ENCODE data around the gene MED28.

The MED28 gene

GRCh38 chr4:17650406-17650805 is 36.0 kb downstream of the MED28 start:
- H3K4me1 ChIP-seq (ENCODE audit: low read length), result no peaks in the 10 kb centered on the region
- no peaks in the 10 kb centered on the region for H3K27me3 ChIP-seq (replicated peaks; ENCODE audit: insufficient read depth, low read length)
- H3K4me3 ChIP-seq (ENCODE audit: low read length), result no peak overlapping the region
- H3K36me3 ChIP-seq (replicated peaks; ENCODE audit: insufficient read depth, low read length), result no peaks in the 10 kb centered on the region
- H3K9me3 ChIP-seq (replicated peaks; ENCODE audit: insufficient read depth, low read length), result no peaks in the 10 kb centered on the region
- no peak overlapping the region for H3K9ac ChIP-seq (ENCODE audit: low read length)
- no peak overlapping the region for H2AFZ ChIP-seq (ENCODE audit: low read length)
- no peak for TF ChIP-seq CTCF (IDR thresholded peaks at IDR 0.05; ENCODE audit: low read length)
- TF ChIP-seq EZH2 (optimal IDR thresholded peaks at IDR 0.05; ENCODE audit: low read depth, low read length), result no peak
- TF ChIP-seq EZH2phosphoT487 (IDR thresholded peaks at IDR 0.05; ENCODE audit: low read length), result no peak
- no peaks in the 10 kb centered on the region for H4K20me1 ChIP-seq (ENCODE audit: insufficient read depth, low read length)
- H3F3A ChIP-seq (ENCODE audit: insufficient read depth, low read length), result no peaks in the 10 kb centered on the region
- H3K9me2 ChIP-seq (replicated peaks; ENCODE audit: insufficient read depth, low read length), result no peaks in the 10 kb centered on the region
- H3K4me2 ChIP-seq (ENCODE audit: low read depth, low read length), result no peak overlapping the region
- no peak overlapping the region for H3K27ac ChIP-seq (ENCODE audit: low read length)
- no peak for DNase-seq
- no peaks in the 10 kb centered on the region for H3K79me2 ChIP-seq (ENCODE audit: low read length)

- H2AFZ ChIP-seq (ENCODE audit: low read length), result no peak overlapping the region
- DNase-seq, result no peak
- H3K79me2 ChIP-seq (ENCODE audit: low read length), result no peaks in the 10 kb centered on the region
- H4K20me1 ChIP-seq (ENCODE audit: insufficient read depth, low read length), result no peaks in the 10 kb centered on the region
- H3K4me1 ChIP-seq (ENCODE audit: low read length), result no peaks in the 10 kb centered on the region
- no peak overlapping the region for H3K4me2 ChIP-seq (ENCODE audit: low read depth, low read length)
- H3K36me3 ChIP-seq (replicated peaks; ENCODE audit: insufficient read depth, low read length), result no peaks in the 10 kb centered on the region
- no peaks in the 10 kb centered on the region for H3F3A ChIP-seq (ENCODE audit: insufficient read depth, low read length)
- H3K27ac ChIP-seq (ENCODE audit: low read length), result no peak overlapping the region
- H3K9ac ChIP-seq (ENCODE audit: low read length), result no peak overlapping the region
- TF ChIP-seq CTCF (IDR thresholded peaks at IDR 0.05; ENCODE audit: low read length) (no peak), EZH2phosphoT487 (IDR thresholded peaks at IDR 0.05; ENCODE audit: low read length) (no peak), EZH2 (optimal IDR thresholded peaks at IDR 0.05; ENCODE audit: low read depth, low read length) (no peak)
- H3K9me3 ChIP-seq (replicated peaks; ENCODE audit: insufficient read depth, low read length), result no peaks in the 10 kb centered on the region
- no peaks in the 10 kb centered on the region for H3K27me3 ChIP-seq (replicated peaks; ENCODE audit: insufficient read depth, low read length)
- H3K9me2 ChIP-seq (replicated peaks; ENCODE audit: insufficient read depth, low read length), result no peaks in the 10 kb centered on the region
- H3K4me3 ChIP-seq (ENCODE audit: low read length), result no peak overlapping the region
Observed at GRCh38 chr4:17654701-17655100, 40.3 kb downstream of the MED28 start.

DNA sequence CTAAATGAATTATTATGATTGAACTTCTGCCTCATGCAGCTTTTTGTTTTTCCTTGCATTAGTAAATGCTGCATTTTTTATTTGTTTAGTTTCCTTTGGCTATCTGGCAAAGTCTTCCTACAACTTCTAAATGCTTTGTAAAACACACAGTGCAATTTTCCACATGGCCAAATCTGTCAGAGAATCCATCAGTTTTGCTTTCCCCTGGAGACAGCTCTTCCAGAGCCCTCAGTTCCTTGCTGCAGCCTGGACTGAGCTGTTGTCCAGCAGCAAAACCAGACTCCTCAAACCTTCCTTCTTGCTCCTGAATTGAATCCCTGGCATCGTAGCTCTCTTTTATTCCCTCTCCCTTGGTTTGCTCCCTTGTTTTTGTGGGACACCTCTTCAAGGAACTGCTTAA is 42.6 kb downstream of the MED28 start:
- Histone ChIP-seq H3K4me2 (ENCODE audit: low read depth, low read length) (no peak overlapping the region), H3K79me2 (ENCODE audit: low read length) (no peaks in the 10 kb centered on the region), H3K9me2 (replicated peaks; ENCODE audit: insufficient read depth, low read length) (no peaks in the 10 kb centered on the region), H2AFZ (ENCODE audit: low read length) (no peak overlapping the region), H3K9ac (ENCODE audit: low read length) (no peak overlapping the region), H4K20me1 (ENCODE audit: insufficient read depth, low read length) (no peaks in the 10 kb centered on the region), H3K9me3 (replicated peaks; ENCODE audit: insufficient read depth, low read length) (no peaks in the 10 kb centered on the region), H3K27me3 (replicated peaks; ENCODE audit: insufficient read depth, low read length) (no peaks in the 10 kb centered on the region), H3K4me3 (ENCODE audit: low read length) (no peak overlapping the region), H3K27ac (ENCODE audit: low read length) (no peak overlapping the region), H3K36me3 (replicated peaks; ENCODE audit: insufficient read depth, low read length) (no peaks in the 10 kb centered on the region), H3K4me1 (ENCODE audit: low read length) (no peaks in the 10 kb centered on the region), H3F3A (ENCODE audit: insufficient read depth, low read length) (no peaks in the 10 kb centered on the region)
- DNase-seq, result no peak
- TF ChIP-seq EZH2phosphoT487 (IDR thresholded peaks at IDR 0.05; ENCODE audit: low read length), result no peak
- TF ChIP-seq CTCF (IDR thresholded peaks at IDR 0.05; ENCODE audit: low read length), result no peak

All from MM.1S (cell line).